HG03060 (cell line): ENCODE measurements around the gene AMIGO1.
"Not testable (repeated sequence)": the region's sequence is repeated elsewhere in the genome, so short reads cannot be mapped to it uniquely, and the experiment has no call there.

Source experiments
- ATAC-seq: cut with Tn5 transposase; IDR thresholded peaks from one replicate; pipeline ENCODE4 v1.9.1; 2021; ENCODE audit warnings: low read depth, moderate number of reproducible peaks; ENCODE audit not compliant: unreplicated experiment

Gene AMIGO1

GRCh38 chr1:109488201-109488600 lies 21.3 kb downstream of the AMIGO1 start:
- no peak for ATAC-seq

- no peak for ATAC-seq
Observed at GRCh38 chr1:109487261-109487660, 22.3 kb downstream of the AMIGO1 start.

- ATAC-seq, result no peak
Observed at GRCh38 chr1:109485001-109485400, 24.5 kb downstream of the AMIGO1 start.

- no peak for ATAC-seq
Observed at GRCh38 chr1:109484519-109484975, 25.0 kb downstream of the AMIGO1 start.

GRCh38 chr1:109483672-109484518 lies 25.6 kb downstream of the AMIGO1 start, which contains the start of gene ATXN7L2:
Gene ATXN7L2, plus strand, starts transcription at chr1:109483905. Its CDS starts 49 bp downstream, at chr1:109483954.
- peak; percentile 69 for ATAC-seq

- peak; percentile 7 for ATAC-seq
Observed at GRCh38 chr1:109482791-109483671, 26.5 kb downstream of the AMIGO1 start.

GRCh38 chr1:109482242-109482641 lies 27.3 kb downstream of the AMIGO1 start:
- ATAC-seq, result no peak

GRCh38 chr1:109481646-109482045 lies 27.9 kb downstream of the AMIGO1 start:
- no peak for ATAC-seq

- no peak for ATAC-seq
Observed at GRCh38 chr1:109479901-109480300, 29.6 kb downstream of the AMIGO1 start.

- no peak for ATAC-seq
Observed at GRCh38 chr1:109479311-109479710, 30.2 kb downstream of the AMIGO1 start.

GRCh38 chr1:109478806-109479205 lies 30.7 kb downstream of the AMIGO1 start:
- ATAC-seq, result no peak

GRCh38 chr1:109477821-109478220 lies 31.7 kb downstream of the AMIGO1 start:
- no peak for ATAC-seq

GRCh38 chr1:109476825-109477224 lies 32.7 kb downstream of the AMIGO1 start:
- ATAC-seq, result no peak

- ATAC-seq, result no peak
Observed at GRCh38 chr1:109475261-109475660, 34.3 kb downstream of the AMIGO1 start.

- no peak for ATAC-seq
Observed at GRCh38 chr1:109474697-109475096, 34.8 kb downstream of the AMIGO1 start.

- not testable (repeated sequence) for ATAC-seq
Observed at GRCh38 chr1:109473284-109474057, 36.1 kb downstream of the AMIGO1 start.

- no peak for ATAC-seq
Observed at GRCh38 chr1:109472779-109473178, 36.7 kb downstream of the AMIGO1 start.

GRCh38 chr1:109470245-109470644 lies 39.3 kb downstream of the AMIGO1 start:
- no peak for ATAC-seq

GRCh38 chr1:109468903-109469302 lies 40.6 kb downstream of the AMIGO1 start:
- no peak for ATAC-seq

GRCh38 chr1:109468061-109468460 lies 41.5 kb downstream of the AMIGO1 start:
- ATAC-seq, result no peak
